Keratinocyte (primary cell): ENCODE measurements around the gene PLD4. TPM values are rescaled to one million over a fixed set of nuclear protein-coding genes. Genes with fewer than 3 reads are reported as not detected.

Source experiments
- DNase-seq: peaks from one replicate; pipeline ENCODE4 v3.0.0-alpha.2; 2011; ENCODE audit warnings: low read depth, missing footprints, low spot score
- FAIRE-seq: peaks from 2 replicates; lab custom pipeline; 2011; peaks lifted over from hg19 to GRCh38; lab: Jason Lieb, UNC
- H2AFZ ChIP-seq: 2 replicates; pipeline ENCODE4 v1.6.0; 2012; ENCODE audit warnings: low read length, control low read depth, inconsistent platforms; ENCODE audit not compliant: control insufficient read depth
- H3K27ac ChIP-seq: 2 replicates; pipeline ENCODE4 v1.5.1; 2011; ENCODE audit warnings: low read length; ENCODE audit not compliant: control insufficient read depth, insufficient read depth
- H3K27me3 ChIP-seq: 3 replicates; pipeline ENCODE4 v1.6.0; 2011; ENCODE audit warnings: low read length; ENCODE audit not compliant: control insufficient read depth, insufficient read depth; ENCODE audit errors: extremely low read depth
- H3K36me3 ChIP-seq, 2 experiments: 2 replicates in 1 of 2; 3 replicates in 1 of 2; pipeline ENCODE4 v1.5.1; 2011; ENCODE audit warnings: low read length in 2 of 2, mild to moderate bottlenecking in 1 of 2; ENCODE audit not compliant: control insufficient read depth in 2 of 2, insufficient read depth in 2 of 2; ENCODE audit errors: extremely low read depth in 1 of 2
- H3K4me1 ChIP-seq: 3 replicates; pipeline ENCODE4 v1.5.1; 2011; ENCODE audit warnings: low read length; ENCODE audit not compliant: control insufficient read depth, insufficient read depth; ENCODE audit errors: extremely low read depth
- H3K4me2 ChIP-seq: 3 replicates; pipeline ENCODE4 v1.6.0; 2011; ENCODE audit warnings: low read depth, low read length; ENCODE audit not compliant: control insufficient read depth, insufficient read depth; ENCODE audit errors: extremely low read depth
- H3K4me3 ChIP-seq, 3 experiments: fragments of 200-600 bp in 1 of 3; sonication (generic) in 1 of 3; 2 replicates in 2 of 3; 3 replicates in 1 of 3; pipeline ENCODE4 v1.5.1; 2011 to 2016; ENCODE audit warnings: low read length in 3 of 3, mild to moderate bottlenecking in 3 of 3, control low read depth in 2 of 3, inconsistent platforms in 1 of 3, low read depth in 1 of 3, mixed read lengths in 1 of 3, mixed run types in 1 of 3, moderate library complexity in 1 of 3; ENCODE audit not compliant: control insufficient read depth in 2 of 3, insufficient read depth in 2 of 3; ENCODE audit errors: extremely low read depth in 1 of 3
- H3K79me2 ChIP-seq: 2 replicates; pipeline ENCODE4 v1.6.0; 2012; ENCODE audit warnings: low read length; ENCODE audit not compliant: control insufficient read depth, insufficient read depth
- H3K9ac ChIP-seq: 3 replicates; pipeline ENCODE4 v1.6.0; 2011; ENCODE audit warnings: low read length; ENCODE audit not compliant: control insufficient read depth, insufficient read depth; ENCODE audit errors: extremely low read depth
- H3K9me1 ChIP-seq: 3 replicates; pipeline ENCODE4 v1.6.0; 2011; ENCODE audit warnings: low read length; ENCODE audit not compliant: control insufficient read depth, insufficient read depth; ENCODE audit errors: extremely low read depth
- H3K9me3 ChIP-seq: 2 replicates; pipeline ENCODE4 v1.5.1; 2012; ENCODE audit warnings: low read depth, low read length; ENCODE audit not compliant: control insufficient read depth
- H4K20me1 ChIP-seq: 3 replicates; pipeline ENCODE4 v1.6.0; 2011; ENCODE audit warnings: low read length; ENCODE audit not compliant: control insufficient read depth, insufficient read depth; ENCODE audit errors: extremely low read depth
- EZH2 ChIP-seq: IDR thresholded peaks from one replicate; pipeline ENCODE4 v1.6.1; 2012; ENCODE audit warnings: inconsistent platforms, mild to moderate bottlenecking, low read length, moderate library complexity
- dilution Hi-C: fragments of 300-500 bp; cut with MboI; formaldehyde crosslinking; loops from one replicate; pipeline ENCODE4 v1.7.0; 2020; ENCODE audit warnings: low sequenced_read_pairs; ENCODE audit not compliant: extremely low pct_ligation_motif_present
- polyA plus RNA-seq, 5 experiments: library from polyadenylated mRNA; depleted of rRNA in 3 of 5; stranded (reverse) in 3 of 5; stranded (forward) in 1 of 5; unstranded in 1 of 5; fragments of >200 nt; gene quantifications; 1 replicate in 1 of 5; 2 replicates in 3 of 5; 3 replicates in 1 of 5; pipeline versions ENCODE4 v1.2.1 to v1.2.3, GENCODE V29; 2011 to 2012; ENCODE audit warnings: missing spikeins in 2 of 5, low read depth in 1 of 5, low replicate concordance in 1 of 5
- TF ChIP-seq, protein P1 (sequence below), 3 experiments: IDR thresholded peaks in 1 of 3; conservative IDR thresholded peaks in 1 of 3; optimal IDR thresholded peaks in 1 of 3; 2 replicates in 2 of 3; 3 replicates in 1 of 3; pipeline versions ENCODE3 to v1.5.1; 2011; ENCODE audit warnings: low read length in 3 of 3, mild to moderate bottlenecking in 3 of 3, moderate library complexity in 2 of 3, control low read depth in 1 of 3, inconsistent platforms in 1 of 3; ENCODE audit not compliant: insufficient read depth in 2 of 3; ENCODE audit errors: extremely low read depth in 1 of 3

Gene PLD4
- polyA plus RNA-seq, 1 donor (not counting 4 experiments of a cell fraction or from before 2014, with no cell fraction given), result not detected

GRCh38 chr14:104875811-104876210 lies 48.9 kb upstream of the PLD4 start:
- peaks cover 24% of the 10 kb centered on the region in 2 experiments for H3K36me3 ChIP-seq
- no peak overlapping the region for H3K27ac ChIP-seq
- no peak overlapping the region for H3K4me3 ChIP-seq
- DNase-seq, result no peak
- H3K9me1 ChIP-seq, result peaks cover 4% of the 10 kb centered on the region
- TF ChIP-seq, protein P1, sequence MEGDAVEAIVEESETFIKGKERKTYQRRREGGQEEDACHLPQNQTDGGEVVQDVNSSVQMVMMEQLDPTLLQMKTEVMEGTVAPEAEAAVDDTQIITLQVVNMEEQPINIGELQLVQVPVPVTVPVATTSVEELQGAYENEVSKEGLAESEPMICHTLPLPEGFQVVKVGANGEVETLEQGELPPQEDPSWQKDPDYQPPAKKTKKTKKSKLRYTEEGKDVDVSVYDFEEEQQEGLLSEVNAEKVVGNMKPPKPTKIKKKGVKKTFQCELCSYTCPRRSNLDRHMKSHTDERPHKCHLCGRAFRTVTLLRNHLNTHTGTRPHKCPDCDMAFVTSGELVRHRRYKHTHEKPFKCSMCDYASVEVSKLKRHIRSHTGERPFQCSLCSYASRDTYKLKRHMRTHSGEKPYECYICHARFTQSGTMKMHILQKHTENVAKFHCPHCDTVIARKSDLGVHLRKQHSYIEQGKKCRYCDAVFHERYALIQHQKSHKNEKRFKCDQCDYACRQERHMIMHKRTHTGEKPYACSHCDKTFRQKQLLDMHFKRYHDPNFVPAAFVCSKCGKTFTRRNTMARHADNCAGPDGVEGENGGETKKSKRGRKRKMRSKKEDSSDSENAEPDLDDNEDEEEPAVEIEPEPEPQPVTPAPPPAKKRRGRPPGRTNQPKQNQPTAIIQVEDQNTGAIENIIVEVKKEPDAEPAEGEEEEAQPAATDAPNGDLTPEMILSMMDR (optimal IDR thresholded peaks at IDR 0.05 in 1 of 3, IDR thresholded peaks at IDR 0.05 in 1 of 3, conservative IDR thresholded peaks at IDR 0.05 in 1 of 3; ENCODE audit: extremely low read depth in 1 of 3, insufficient read depth in 2 of 3, low read length in 3 of 3), result no peak
- TF ChIP-seq EZH2, result no peak
- peaks cover 26% of the 10 kb centered on the region for H3K4me1 ChIP-seq
- dilution Hi-C loops, result no loop called here
- H3K4me2 ChIP-seq, result no peak overlapping the region
- peaks cover 64% of the 10 kb centered on the region for H3K79me2 ChIP-seq
- H3K9ac ChIP-seq, result no peak overlapping the region
- H3K27me3 ChIP-seq, result no peaks in the 10 kb centered on the region
- H3K9me3 ChIP-seq, result no peaks in the 10 kb centered on the region
- H4K20me1 ChIP-seq, result peaks cover 47% of the 10 kb centered on the region
- no peak overlapping the region for H2AFZ ChIP-seq
- no peak for FAIRE-seq

DNA sequence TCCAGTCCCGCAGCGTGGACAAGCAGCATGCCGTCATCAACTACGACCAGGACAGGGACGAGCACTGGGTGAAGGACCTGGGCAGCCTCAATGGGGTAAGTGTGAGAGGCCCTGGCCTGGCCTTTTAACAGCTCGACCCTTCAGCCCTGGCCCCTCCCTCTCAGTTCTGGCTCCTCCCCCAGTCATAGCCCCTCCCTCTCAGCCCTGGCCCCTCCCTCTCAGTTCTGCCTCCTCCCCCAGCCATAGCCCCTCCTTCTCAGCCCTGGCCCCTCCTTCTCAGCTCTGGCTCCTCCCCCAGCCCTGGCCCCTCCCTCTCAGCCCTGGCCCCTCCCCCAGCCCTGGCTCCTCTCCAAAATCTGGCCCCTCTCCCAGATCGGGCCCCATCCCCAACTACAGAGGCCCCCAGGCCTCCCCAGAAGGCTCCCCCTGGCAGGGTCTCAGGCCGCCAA lies 48.4 kb upstream of the PLD4 start:
- TF ChIP-seq, protein P1 (optimal IDR thresholded peaks at IDR 0.05 in 1 of 3, IDR thresholded peaks at IDR 0.05 in 1 of 3, conservative IDR thresholded peaks at IDR 0.05 in 1 of 3; ENCODE audit: extremely low read depth in 1 of 3, insufficient read depth in 2 of 3, low read length in 3 of 3), result no peak
- TF ChIP-seq EZH2, result no peak
- DNase-seq (no peak), FAIRE-seq (no peak)
- no peak overlapping the region for H3K4me3 ChIP-seq
- H3K9me1 ChIP-seq, result peaks cover 4% of the 10 kb centered on the region
- no peak overlapping the region for H2AFZ ChIP-seq
- H3K9ac ChIP-seq, result no peak overlapping the region
- H3K79me2 ChIP-seq, result peaks cover 60% of the 10 kb centered on the region
- H3K27me3 ChIP-seq, result no peaks in the 10 kb centered on the region
- dilution Hi-C loops, result no loop called here
- no peak overlapping the region for H3K27ac ChIP-seq
- no peaks in the 10 kb centered on the region for H3K9me3 ChIP-seq
- H4K20me1 ChIP-seq, result peaks cover 43% of the 10 kb centered on the region
- peaks cover 22 to 24% of the 10 kb centered on the region in 2 experiments for H3K36me3 ChIP-seq
- no peak overlapping the region for H3K4me2 ChIP-seq
- H3K4me1 ChIP-seq, result peaks cover 26% of the 10 kb centered on the region
